ENCODE measurements around the gene KDM4C.
"Not testable (repeated sequence)": the region's sequence is repeated elsewhere in the genome, so short reads cannot be mapped to it uniquely, and the experiment has no call there.

KDM4C gene

DNA sequence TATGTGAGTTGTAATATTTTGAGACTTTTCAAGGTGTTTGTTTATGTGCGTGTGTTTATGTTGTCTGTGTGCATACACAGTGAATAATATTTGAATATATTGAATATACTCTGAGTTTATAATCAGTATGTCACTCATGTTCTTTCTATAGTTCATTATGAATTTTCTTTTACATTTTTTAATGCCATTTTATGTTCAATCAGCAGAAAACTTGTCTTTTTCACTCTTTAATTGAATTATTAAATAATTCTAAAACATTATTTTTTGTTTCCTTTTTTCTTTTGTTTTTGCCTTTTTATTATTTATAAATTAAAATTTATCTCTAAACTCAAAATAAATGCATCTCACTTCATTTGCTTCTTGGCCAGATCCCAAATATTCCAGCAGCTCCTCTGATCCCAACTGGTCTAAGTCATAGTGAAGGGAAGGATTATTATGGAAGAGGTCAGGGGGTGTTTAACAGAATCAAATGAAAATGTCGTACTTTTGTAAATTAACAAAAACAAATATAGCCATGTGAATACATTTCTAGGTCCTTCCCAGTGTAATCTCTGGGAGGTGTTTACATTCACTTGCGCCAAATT, 188.9 kb downstream of the KDM4C start:
- H3K4me3 ChIP-seq (ENCODE audit: low read depth, low read length), result no peak overlapping the region
- no peak overlapping the region for H2AFZ ChIP-seq
- H3K27ac ChIP-seq, result no peak overlapping the region
- no peak overlapping the region for H3K9ac ChIP-seq
- H3K4me2 ChIP-seq (ENCODE audit: low read length), result no peak overlapping the region
- H3K79me2 ChIP-seq, result no peaks in the 10 kb centered on the region
- H3K27me3 ChIP-seq (ENCODE audit: control insufficient read depth, insufficient read depth, low read length), result no peaks in the 10 kb centered on the region
- H3K4me1 ChIP-seq, result no peaks in the 10 kb centered on the region
- TF ChIP-seq, protein P1, sequence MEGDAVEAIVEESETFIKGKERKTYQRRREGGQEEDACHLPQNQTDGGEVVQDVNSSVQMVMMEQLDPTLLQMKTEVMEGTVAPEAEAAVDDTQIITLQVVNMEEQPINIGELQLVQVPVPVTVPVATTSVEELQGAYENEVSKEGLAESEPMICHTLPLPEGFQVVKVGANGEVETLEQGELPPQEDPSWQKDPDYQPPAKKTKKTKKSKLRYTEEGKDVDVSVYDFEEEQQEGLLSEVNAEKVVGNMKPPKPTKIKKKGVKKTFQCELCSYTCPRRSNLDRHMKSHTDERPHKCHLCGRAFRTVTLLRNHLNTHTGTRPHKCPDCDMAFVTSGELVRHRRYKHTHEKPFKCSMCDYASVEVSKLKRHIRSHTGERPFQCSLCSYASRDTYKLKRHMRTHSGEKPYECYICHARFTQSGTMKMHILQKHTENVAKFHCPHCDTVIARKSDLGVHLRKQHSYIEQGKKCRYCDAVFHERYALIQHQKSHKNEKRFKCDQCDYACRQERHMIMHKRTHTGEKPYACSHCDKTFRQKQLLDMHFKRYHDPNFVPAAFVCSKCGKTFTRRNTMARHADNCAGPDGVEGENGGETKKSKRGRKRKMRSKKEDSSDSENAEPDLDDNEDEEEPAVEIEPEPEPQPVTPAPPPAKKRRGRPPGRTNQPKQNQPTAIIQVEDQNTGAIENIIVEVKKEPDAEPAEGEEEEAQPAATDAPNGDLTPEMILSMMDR (IDR thresholded peaks at IDR 0.05), result no peak
- no peaks in the 10 kb centered on the region for H3K36me3 ChIP-seq (ENCODE audit: control insufficient read depth, insufficient read depth, low read length)
- H3K9me3 ChIP-seq (ENCODE audit: control insufficient read depth, low read length), result no peaks in the 10 kb centered on the region

DNA sequence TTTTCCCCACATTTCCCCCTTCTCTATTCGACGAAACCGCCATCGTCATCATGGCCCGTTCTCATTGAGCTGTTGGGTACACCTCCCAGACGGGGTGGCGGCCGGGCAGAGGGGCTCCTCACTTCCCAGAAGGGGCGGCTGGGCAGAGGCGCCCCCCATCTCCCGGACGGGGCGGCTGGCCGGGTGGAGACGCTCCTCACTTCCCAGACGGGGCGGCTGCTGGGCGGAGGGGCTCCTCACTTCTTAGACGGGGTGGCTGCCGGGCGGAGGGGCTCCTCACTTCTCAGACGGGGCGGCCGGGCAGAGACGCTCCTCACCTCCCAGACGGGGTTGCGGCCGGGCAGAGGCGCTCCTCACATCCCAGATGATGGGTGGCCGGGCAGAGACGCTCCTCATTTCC, 191.1 kb downstream of the KDM4C start:
- not testable (repeated sequence) for H3K9me3 ChIP-seq (ENCODE audit: control insufficient read depth, low read length); H3K27ac ChIP-seq; H3K4me3 ChIP-seq (ENCODE audit: low read depth, low read length); H3K79me2 ChIP-seq; H3K27me3 ChIP-seq (ENCODE audit: control insufficient read depth, insufficient read depth, low read length); H3K9ac ChIP-seq; H3K4me1 ChIP-seq; H3K4me2 ChIP-seq (ENCODE audit: low read length); H2AFZ ChIP-seq; H3K36me3 ChIP-seq (ENCODE audit: control insufficient read depth, insufficient read depth, low read length)

DNA sequence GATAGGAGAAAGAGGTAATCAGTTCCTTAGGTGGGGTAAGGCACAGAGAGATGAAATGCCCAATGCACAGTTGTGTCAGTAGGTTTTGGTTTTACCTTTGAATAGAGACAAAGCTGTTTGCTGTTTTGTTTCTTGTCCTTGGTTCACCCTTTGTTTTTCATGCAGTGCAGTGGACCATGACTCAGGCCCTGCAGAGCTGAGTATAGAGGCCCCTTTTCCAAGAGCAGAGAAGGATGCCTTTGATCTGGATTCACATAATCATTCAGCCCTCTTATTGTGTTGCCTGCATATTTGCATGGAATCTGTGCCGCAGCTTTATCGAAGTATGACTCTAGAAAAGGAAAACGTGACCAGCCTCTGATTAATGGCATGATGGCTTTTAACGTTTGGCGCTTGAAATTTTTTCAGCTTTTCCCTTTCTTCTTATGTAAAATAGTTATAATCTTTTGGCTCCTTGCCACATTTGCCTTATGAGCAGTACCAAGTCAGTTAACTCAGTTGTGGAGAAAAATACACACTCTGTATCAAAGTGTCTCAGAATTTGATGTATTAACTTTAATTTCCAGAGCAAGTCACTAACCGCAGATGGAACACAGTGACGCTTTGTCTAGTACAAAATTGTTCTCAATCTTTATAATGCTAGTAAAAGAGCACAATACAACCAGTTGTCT, 197.6 kb downstream of the KDM4C start:
- Histone ChIP-seq H3K9ac (no peak overlapping the region), H3K4me1 (no peaks in the 10 kb centered on the region)

DNA sequence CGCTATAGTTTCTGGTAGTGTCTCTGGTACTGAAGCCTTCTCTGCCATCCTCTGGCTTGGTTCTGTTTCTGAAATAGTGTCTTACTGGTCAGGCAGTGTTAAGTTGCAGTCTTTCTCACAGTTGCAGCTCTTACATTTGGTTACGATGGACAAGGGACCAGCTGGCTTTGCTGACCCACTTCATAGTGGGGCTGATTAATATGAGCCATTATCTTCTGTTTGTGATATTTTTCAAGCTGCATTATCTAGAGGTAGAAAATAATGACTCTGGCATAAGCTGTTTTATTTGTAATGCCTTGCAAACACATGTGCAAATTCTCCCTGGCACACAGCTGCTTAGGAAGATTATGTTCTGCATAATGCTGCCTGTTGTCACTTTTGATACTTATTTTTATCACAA, 199.1 kb downstream of the KDM4C start:
- Histone ChIP-seq H2AFZ (no peak overlapping the region), H3K9ac (no peak overlapping the region), H3K4me1 (no peaks in the 10 kb centered on the region), H3K4me2 (ENCODE audit: low read length) (no peak overlapping the region), H3K27me3 (ENCODE audit: control insufficient read depth, insufficient read depth, low read length) (no peaks in the 10 kb centered on the region), H3K79me2 (no peaks in the 10 kb centered on the region), H3K4me3 (ENCODE audit: low read depth, low read length) (no peak overlapping the region), H3K27ac (no peak overlapping the region), H3K36me3 (ENCODE audit: control insufficient read depth, insufficient read depth, low read length) (no peaks in the 10 kb centered on the region), H3K9me3 (ENCODE audit: control insufficient read depth, low read length) (no peaks in the 10 kb centered on the region)
- TF ChIP-seq, protein P1 (IDR thresholded peaks at IDR 0.05), result no peak

More for the DNA sequence above, 197.6 kb downstream of the KDM4C start:
- Histone ChIP-seq H3K27me3 (ENCODE audit: control insufficient read depth, insufficient read depth, low read length) (no peaks in the 10 kb centered on the region), H3K4me3 (ENCODE audit: low read depth, low read length) (no peak overlapping the region), H3K4me2 (ENCODE audit: low read length) (peak overlapping the region; percentile 44), H3K9me3 (ENCODE audit: control insufficient read depth, low read length) (no peaks in the 10 kb centered on the region), H3K36me3 (ENCODE audit: control insufficient read depth, insufficient read depth, low read length) (no peaks in the 10 kb centered on the region), H3K79me2 (no peaks in the 10 kb centered on the region), H3K27ac (no peak overlapping the region), H2AFZ (no peak overlapping the region)
- TF ChIP-seq, protein P1 (IDR thresholded peaks at IDR 0.05), result no peak

DNA sequence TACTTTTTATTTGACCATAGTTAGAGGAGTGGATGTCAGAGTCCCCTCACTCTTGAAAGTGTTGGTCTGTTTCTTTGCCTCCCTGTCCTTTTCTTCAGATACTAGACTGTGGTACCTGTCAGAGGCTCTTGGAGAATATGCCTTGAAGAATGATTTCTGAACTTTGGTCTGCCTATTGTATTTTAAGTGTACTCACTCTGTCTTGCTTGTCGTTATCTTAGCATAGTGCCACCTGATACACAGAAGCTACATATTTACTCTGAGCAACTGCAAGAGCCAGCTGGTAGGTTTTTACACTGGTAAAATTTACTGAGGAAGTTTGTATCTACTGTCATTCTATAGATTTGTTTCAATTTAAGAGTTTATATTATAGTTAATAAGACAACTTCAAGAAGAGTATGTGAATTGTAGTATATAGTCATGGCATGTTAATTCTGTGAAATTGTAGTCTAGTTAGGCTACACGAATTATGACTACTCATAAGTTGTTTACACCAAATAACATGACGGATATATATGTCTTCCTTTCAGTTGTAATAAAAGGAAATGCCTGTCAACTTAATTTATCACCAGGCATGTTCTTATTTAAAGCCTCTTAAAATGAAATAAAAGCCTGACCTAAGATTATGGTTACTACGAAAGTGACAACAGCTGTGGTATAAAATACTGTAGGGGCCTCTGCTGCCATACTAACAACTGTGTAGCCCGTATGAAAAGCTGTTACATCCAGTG, 201.7 kb downstream of the KDM4C start:
- Histone ChIP-seq H3K4me2 (ENCODE audit: low read length) (no peak overlapping the region), H3K27ac (no peak overlapping the region), H3K79me2 (no peaks in the 10 kb centered on the region), H3K9ac (no peak overlapping the region), H3K36me3 (ENCODE audit: control insufficient read depth, insufficient read depth, low read length) (no peaks in the 10 kb centered on the region), H3K4me3 (ENCODE audit: low read depth, low read length) (no peak overlapping the region), H3K4me1 (no peaks in the 10 kb centered on the region), H2AFZ (no peak overlapping the region), H3K9me3 (ENCODE audit: control insufficient read depth, low read length) (no peaks in the 10 kb centered on the region), H3K27me3 (ENCODE audit: control insufficient read depth, insufficient read depth, low read length) (no peaks in the 10 kb centered on the region)
- TF ChIP-seq, protein P1 (IDR thresholded peaks at IDR 0.05), result no peak

All from parathyroid adenoma (tissue), 2 donors.